Endothelial cell (in vitro differentiated cells): ENCODE data around the gene GLP1R. TPM values are rescaled to one million over a fixed set of nuclear protein-coding genes. Genes with fewer than 3 reads are reported as not detected.

Experiments used
- DNase-seq: peaks from one replicate; pipeline ENCODE4 v3.0.0; 2021; ENCODE audit warnings: low spot score
- H3K27ac Mint-ChIP-seq: one replicate; pipeline ENCODE4 v1.8.0; 2021; ENCODE audit warnings: mixed read lengths, inconsistent platforms; ENCODE audit not compliant: unreplicated experiment
- H3K27me3 Mint-ChIP-seq: one replicate; pipeline ENCODE4 v1.8.0; 2021; ENCODE audit warnings: mild to moderate bottlenecking, moderate library complexity, mixed read lengths, inconsistent platforms; ENCODE audit not compliant: unreplicated experiment
- H3K36me3 Mint-ChIP-seq: one replicate; pipeline ENCODE4 v1.8.0; 2021; ENCODE audit warnings: mild to moderate bottlenecking, low read depth, mixed read lengths, inconsistent platforms; ENCODE audit not compliant: unreplicated experiment
- H3K4me1 Mint-ChIP-seq: one replicate; pipeline ENCODE4 v1.8.0; 2021; ENCODE audit warnings: mild to moderate bottlenecking, mixed read lengths, inconsistent platforms; ENCODE audit not compliant: unreplicated experiment
- H3K4me3 Mint-ChIP-seq: one replicate; pipeline ENCODE4 v1.8.0; 2021; ENCODE audit warnings: mild to moderate bottlenecking, mixed read lengths, inconsistent platforms; ENCODE audit not compliant: unreplicated experiment
- H3K9me3 Mint-ChIP-seq: one replicate; pipeline ENCODE4 v1.8.0; 2021; ENCODE audit warnings: mixed read lengths, inconsistent platforms; ENCODE audit not compliant: unreplicated experiment
- total RNA-seq: library from RNA; stranded (reverse); fragmentation: NEBNext Ultra II Directional; extraction: Animal tissue kit (Norgen Biotek cat#: 25700); gene quantifications from one replicate; pipeline ENCODE4 v1.2.1, GENCODE V29; 2021; ENCODE audit not compliant: unreplicated experiment
- TF ChIP-seq, protein P1 (sequence below): fragments of 200-600 bp; sonication (generic); IDR thresholded peaks from one replicate; pipeline ENCODE4 v1.5.0; 2021; ENCODE audit warnings: antibody characterized with exemption; ENCODE audit not compliant: unreplicated experiment

GLP1R gene
- total RNA-seq, 1 donor from 2014 or later, result 42.5 TPM

DNA sequence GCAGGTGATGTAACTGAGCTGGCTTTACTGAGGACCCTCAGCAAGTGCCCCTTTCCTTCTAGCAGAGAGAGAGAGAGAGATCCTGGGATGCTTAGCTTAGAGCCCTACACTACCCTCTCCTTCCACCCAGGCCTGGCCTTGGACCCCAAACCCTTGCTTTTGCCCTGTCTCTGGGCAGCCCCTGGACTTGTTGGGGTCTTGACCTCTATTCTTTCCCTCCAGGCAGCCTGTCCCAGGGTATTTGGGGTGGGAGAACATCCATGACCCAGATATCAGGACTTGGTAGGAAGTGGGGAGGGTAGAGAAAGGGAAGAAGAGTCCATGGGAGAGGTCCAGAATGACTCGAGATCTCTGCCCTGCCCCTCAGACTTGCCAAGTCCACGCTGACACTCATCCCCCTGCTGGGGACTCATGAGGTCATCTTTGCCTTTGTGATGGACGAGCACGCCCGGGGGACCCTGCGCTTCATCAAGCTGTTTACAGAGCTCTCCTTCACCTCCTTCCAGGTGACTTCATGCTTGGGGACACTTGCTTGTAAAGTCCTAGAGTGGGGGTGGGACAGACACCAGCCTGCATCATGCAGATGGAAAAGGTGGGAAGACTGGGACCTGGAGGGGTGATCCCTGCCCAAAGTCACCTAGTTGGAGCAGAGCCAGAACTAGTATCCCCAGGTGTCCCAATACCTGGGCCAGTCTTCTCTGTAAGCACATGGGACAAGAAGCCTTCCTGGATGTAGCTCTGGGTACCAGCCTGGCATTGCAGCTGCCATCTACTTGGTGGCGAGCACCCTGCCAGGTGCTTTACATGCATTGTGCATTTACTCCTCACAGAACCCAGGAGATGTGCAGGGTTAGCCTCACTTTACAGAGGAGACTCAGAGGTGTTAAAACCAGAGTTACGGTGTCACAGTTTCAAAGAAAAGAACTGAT is 30.9 kb downstream of the GLP1R start:
- H3K36me3 Mint-ChIP-seq, result peaks cover 28% of the 10 kb centered on the region
- H3K9me3 Mint-ChIP-seq, result no peaks in the 10 kb centered on the region
- no peak overlapping the region for H3K4me3 Mint-ChIP-seq
- peaks cover 9% of the 10 kb centered on the region for H3K27me3 Mint-ChIP-seq
- no peak for DNase-seq
- TF ChIP-seq, protein P1, sequence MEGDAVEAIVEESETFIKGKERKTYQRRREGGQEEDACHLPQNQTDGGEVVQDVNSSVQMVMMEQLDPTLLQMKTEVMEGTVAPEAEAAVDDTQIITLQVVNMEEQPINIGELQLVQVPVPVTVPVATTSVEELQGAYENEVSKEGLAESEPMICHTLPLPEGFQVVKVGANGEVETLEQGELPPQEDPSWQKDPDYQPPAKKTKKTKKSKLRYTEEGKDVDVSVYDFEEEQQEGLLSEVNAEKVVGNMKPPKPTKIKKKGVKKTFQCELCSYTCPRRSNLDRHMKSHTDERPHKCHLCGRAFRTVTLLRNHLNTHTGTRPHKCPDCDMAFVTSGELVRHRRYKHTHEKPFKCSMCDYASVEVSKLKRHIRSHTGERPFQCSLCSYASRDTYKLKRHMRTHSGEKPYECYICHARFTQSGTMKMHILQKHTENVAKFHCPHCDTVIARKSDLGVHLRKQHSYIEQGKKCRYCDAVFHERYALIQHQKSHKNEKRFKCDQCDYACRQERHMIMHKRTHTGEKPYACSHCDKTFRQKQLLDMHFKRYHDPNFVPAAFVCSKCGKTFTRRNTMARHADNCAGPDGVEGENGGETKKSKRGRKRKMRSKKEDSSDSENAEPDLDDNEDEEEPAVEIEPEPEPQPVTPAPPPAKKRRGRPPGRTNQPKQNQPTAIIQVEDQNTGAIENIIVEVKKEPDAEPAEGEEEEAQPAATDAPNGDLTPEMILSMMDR, result no peak
- H3K4me1 Mint-ChIP-seq, result peaks cover 24% of the 10 kb centered on the region
- H3K27ac Mint-ChIP-seq, result no peak overlapping the region

DNA sequence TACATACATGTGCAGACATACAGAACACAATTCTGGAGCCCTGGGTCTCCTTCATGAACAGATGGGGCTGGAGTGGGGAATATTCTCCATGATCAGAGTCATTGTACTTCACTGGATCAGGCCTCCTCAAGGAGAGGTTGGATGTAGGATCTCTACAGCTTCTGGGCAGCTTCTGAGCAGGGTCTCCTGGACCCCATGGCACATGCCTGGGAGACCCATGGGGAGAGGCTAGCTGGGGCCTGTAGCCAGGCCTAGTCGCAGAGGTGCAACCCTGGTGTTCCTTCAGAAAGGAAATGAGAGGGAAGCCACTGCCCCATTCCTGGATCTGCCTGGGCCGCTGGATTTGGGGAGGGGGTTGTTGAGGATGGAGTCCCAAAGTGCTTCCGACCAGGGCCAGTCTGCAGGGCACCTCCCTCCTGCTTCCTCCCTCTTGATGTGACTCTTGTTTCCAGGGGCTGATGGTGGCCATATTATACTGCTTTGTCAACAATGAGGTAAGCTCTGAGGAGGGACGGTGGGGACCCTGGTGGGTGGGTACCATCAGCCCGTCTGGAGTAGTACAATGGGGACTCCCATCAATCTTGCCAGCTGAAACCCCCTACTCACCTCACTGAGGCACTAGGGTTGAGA is 31.8 kb downstream of the GLP1R start:
- TF ChIP-seq, protein P1, result no peak
- DNase-seq, result no peak
- Mint-ChIP-seq H3K27ac (no peak overlapping the region), H3K4me3 (no peak overlapping the region), H3K36me3 (peaks cover 25% of the 10 kb centered on the region), H3K4me1 (peaks cover 17% of the 10 kb centered on the region), H3K9me3 (no peaks in the 10 kb centered on the region), H3K27me3 (peaks cover 8% of the 10 kb centered on the region)

DNA sequence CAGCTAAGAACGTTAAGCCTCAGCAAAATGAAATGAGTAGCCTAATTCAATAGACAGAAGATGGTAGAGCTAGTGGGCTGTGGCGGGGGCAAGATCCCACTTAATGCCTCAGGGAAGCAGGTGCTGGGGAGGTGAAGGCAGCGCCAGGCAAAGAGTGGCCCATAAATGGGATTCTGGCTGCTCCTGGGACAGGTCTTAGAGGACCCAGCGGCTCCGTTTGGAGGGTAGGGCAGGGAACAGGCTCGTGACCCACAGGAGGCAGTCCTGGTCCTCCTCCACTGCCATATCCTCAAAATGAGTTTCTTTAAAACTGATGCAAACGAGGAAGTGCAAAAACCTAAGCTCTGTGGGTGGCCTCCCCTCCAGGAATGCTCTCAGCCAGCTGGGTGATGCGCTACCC is 33.7 kb downstream of the GLP1R start:
- Mint-ChIP-seq H3K4me3 (no peak overlapping the region), H3K27ac (no peak overlapping the region), H3K36me3 (peaks cover 18% of the 10 kb centered on the region), H3K27me3 (peaks cover 6% of the 10 kb centered on the region), H3K4me1 (peaks cover 5% of the 10 kb centered on the region), H3K9me3 (no peaks in the 10 kb centered on the region)
- DNase-seq, result no peak
- TF ChIP-seq, protein P1, result no peak

DNA sequence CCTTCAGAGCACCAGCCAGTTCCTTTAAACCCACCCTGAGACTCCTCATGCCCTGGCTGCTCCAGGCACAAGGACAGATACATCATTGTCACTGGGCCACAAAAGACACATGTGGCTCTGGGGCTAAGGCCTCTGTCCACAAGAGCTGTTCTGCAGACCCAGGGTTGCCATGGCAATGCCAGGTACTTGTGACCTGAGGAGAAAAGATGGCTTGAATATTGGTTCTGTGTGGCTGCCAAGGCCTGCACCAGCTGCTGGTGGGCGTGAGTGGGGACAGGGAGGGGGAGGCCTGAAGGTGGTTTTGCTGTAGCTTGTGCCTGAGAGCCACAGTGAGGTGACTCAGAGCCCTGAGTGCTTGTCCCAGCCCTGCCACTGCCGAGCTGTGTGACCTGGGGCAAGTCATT is 34.7 kb downstream of the GLP1R start:
- TF ChIP-seq, protein P1, result no peak
- Mint-ChIP-seq H3K4me3 (no peak overlapping the region), H3K27me3 (peaks cover 6% of the 10 kb centered on the region), H3K9me3 (no peaks in the 10 kb centered on the region), H3K27ac (no peak overlapping the region), H3K36me3 (peaks cover 18% of the 10 kb centered on the region), H3K4me1 (peaks cover 7% of the 10 kb centered on the region)
- no peak for DNase-seq

DNA sequence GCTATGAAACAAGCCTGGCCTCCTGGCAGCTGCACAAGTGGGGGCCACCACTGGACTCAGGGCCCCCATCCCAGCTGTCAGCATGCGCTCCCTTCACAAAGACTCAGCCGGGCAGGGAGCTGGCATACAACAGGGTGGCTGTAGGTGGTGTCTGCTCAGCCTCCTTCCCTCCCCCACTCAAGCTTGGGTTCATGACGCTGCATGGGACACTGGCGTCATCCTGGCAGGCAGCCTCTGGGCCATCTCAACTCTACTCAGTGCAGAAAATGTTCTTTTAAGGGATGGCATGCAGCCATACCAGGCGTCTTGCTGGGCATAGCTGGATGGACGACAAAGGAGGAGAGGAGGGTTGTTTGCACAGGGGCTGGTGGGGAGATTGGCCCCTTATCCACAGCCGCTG is 35.9 kb downstream of the GLP1R start:
- Mint-ChIP-seq H3K27me3 (peaks cover 2% of the 10 kb centered on the region), H3K36me3 (peaks cover 11% of the 10 kb centered on the region), H3K27ac (no peak overlapping the region), H3K9me3 (no peaks in the 10 kb centered on the region), H3K4me3 (no peak overlapping the region), H3K4me1 (peaks cover 14% of the 10 kb centered on the region)
- TF ChIP-seq, protein P1, result no peak
- no peak for DNase-seq
